Measurements from ENCODE around the gene UGT2A3.
A peak's percentile ranks its signal among the peaks of the same experiment; 100 is the strongest.
"Not testable (repeated sequence)": the region's sequence is repeated elsewhere in the genome, so short reads cannot be mapped to it uniquely, and the experiment has no call there.

The UGT2A3 gene

DNA sequence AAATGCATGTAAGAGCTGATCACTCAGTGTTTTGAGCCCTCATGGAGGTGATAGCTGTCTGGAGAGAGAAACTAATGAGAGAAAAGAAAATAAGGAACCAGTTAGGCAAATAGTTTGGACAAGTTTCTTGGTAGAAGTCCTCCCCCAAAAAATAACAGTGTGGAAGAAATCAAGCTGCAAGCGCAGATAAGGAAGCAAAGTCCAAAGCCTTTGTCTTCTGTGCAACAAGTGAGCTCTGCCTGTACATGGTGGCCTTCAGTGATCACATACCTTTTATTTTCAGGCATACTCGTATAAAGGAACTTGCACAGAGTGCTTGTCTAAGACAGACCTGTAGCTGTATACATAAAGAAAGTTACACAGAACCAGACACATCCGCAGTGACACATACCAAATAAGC, 2.5 kb upstream of the UGT2A3 start:
- Histone ChIP-seq H3K9ac (ENCODE audit: low read depth in 1 of 2, low read length in 2 of 2) (no peak overlapping the region), H3K27ac (ENCODE audit: low read depth, low read length) (no peak overlapping the region), H3K4me1 (ENCODE audit: control insufficient read depth in 1 of 2, insufficient read depth in 2 of 2, low read length in 2 of 2) (peaks cover 7 to 19% of the 10 kb centered on the region in 2 donors)

DNA sequence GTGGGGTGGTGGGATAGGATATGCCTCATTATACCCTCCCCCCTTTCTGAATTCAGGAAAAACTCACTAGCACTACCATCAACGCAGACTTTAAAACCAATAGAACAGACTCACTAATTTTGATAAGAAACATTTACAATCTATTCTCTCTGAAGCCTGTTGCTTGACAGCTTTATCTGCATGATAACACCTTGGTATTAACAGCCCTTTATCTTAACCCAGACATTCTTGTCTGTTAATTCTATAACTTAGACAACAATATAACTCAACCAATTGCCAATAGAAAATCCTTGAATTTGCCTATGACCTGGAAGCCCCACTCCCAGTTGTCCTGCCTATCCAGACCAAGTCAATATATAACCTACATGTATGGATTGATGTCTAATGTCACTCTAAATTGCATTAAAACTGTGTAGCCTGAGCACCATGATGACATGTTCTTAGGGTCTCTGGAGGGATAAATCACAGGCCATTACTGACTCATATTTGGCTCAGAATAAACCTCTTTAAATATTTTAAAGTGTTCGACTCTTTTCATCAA, 1.5 kb upstream of the UGT2A3 start:
- no peaks in the 10 kb centered on the region for H3K27me3 ChIP-seq (ENCODE audit: control insufficient read depth in 1 of 2, insufficient read depth in 2 of 2, low read length in 2 of 2)
- H3K9ac ChIP-seq (ENCODE audit: low read depth in 1 of 2, low read length in 2 of 2), result no peak overlapping the region
- H3K27ac ChIP-seq (ENCODE audit: low read depth, low read length), result no peak overlapping the region
- peaks cover 7 to 19% of the 10 kb centered on the region in 2 donors for H3K4me1 ChIP-seq (ENCODE audit: control insufficient read depth in 1 of 2, insufficient read depth in 2 of 2, low read length in 2 of 2)
- H3K9me3 ChIP-seq (ENCODE audit: control insufficient read depth in 1 of 2, low read length in 2 of 2), result no peaks in the 10 kb centered on the region
- H3K4me3 ChIP-seq (ENCODE audit: low read depth in 1 of 2, low read length in 2 of 2), result no peak overlapping the region
- H3K36me3 ChIP-seq (ENCODE audit: control insufficient read depth in 1 of 2, insufficient read depth in 2 of 2, low read length in 2 of 2), result no peaks in the 10 kb centered on the region

More for the DNA sequence above, 2.5 kb upstream of the UGT2A3 start:
- no peak overlapping the region for H3K4me3 ChIP-seq (ENCODE audit: low read depth in 1 of 2, low read length in 2 of 2)
- no peaks in the 10 kb centered on the region for H3K36me3 ChIP-seq (ENCODE audit: control insufficient read depth in 1 of 2, insufficient read depth in 2 of 2, low read length in 2 of 2)
- H3K9me3 ChIP-seq (ENCODE audit: control insufficient read depth in 1 of 2, low read length in 2 of 2), result no peaks in the 10 kb centered on the region
- no peaks in the 10 kb centered on the region for H3K27me3 ChIP-seq (ENCODE audit: control insufficient read depth in 1 of 2, insufficient read depth in 2 of 2, low read length in 2 of 2)

DNA sequence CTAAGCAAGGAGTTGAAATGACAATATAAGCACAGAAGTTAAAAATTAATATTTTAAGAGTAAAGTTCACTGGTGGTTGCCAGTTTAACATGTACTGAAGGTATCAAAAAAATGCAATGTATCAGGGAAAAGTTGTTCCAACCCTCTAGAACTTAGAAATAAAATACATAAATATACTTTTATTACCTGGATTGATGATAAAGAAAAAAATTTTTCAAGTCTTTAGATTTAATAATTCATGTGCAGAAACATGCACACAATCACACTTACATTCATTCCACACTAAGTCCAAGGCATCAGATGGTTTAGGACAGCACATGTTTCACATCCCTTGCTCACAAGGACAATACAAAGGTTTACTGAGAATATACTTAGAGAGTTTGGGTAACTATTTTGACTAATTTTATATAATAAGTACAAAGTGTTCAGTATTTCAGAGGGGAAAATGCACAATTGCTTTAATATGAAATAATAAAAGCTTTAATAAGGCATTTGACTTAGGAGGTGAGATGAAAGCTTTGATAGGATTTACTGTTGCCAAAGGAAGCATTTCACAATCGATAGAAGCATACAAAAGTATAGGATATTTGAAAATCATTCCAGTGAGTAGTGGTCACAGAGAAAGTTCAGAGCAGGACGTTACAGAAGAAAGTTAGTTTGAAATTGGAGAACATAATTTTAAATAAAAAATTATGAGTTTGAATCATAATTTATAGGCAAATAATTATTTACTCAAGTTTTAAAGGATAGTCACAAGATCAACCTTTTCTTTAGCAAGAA, 392 bp upstream of the UGT2A3 start:
- H3K27ac ChIP-seq (ENCODE audit: low read depth, low read length), result no peak overlapping the region
- no peaks in the 10 kb centered on the region for H3K36me3 ChIP-seq (ENCODE audit: control insufficient read depth in 1 of 2, insufficient read depth in 2 of 2, low read length in 2 of 2)
- no peaks in the 10 kb centered on the region for H3K27me3 ChIP-seq (ENCODE audit: control insufficient read depth in 1 of 2, insufficient read depth in 2 of 2, low read length in 2 of 2)
- no peak overlapping the region for H3K9ac ChIP-seq (ENCODE audit: low read depth in 1 of 2, low read length in 2 of 2)
- no peaks in the 10 kb centered on the region for H3K9me3 ChIP-seq (ENCODE audit: control insufficient read depth in 1 of 2, low read length in 2 of 2)
- peak overlapping the region in 1 of 2 donors; percentile 73 for H3K4me3 ChIP-seq (ENCODE audit: low read depth in 1 of 2, low read length in 2 of 2)
- peaks cover 7 to 19% of the 10 kb centered on the region in 2 donors for H3K4me1 ChIP-seq (ENCODE audit: control insufficient read depth in 1 of 2, insufficient read depth in 2 of 2, low read length in 2 of 2)

DNA sequence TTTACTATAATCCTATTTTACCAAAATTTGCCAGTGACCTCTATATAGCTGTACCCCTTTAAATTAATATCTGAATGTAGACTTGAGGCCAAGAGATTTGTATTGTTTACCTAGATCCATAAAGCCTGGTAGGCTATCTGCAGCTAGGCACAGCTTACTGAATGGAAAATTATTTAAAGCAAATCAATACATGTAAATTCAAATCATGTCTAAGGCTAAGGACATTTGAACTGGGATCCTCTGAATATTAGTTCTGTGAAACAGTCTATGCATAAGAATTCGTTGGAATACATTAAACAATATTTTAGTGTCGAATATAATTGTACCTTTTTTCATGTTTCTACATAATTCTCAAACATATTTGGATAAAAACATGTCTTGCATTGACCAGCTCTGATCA, 1.6 kb downstream of the UGT2A3 start:
- H3K27me3 ChIP-seq (ENCODE audit: control insufficient read depth in 1 of 2, insufficient read depth in 2 of 2, low read length in 2 of 2), result no peaks in the 10 kb centered on the region
- no peak overlapping the region for H3K27ac ChIP-seq (ENCODE audit: low read depth, low read length)
- peak overlapping the region; percentile 52 to 70 for H3K9ac ChIP-seq (ENCODE audit: low read depth in 1 of 2, low read length in 2 of 2)
- no peaks in the 10 kb centered on the region for H3K36me3 ChIP-seq (ENCODE audit: control insufficient read depth in 1 of 2, insufficient read depth in 2 of 2, low read length in 2 of 2)
- no peaks in the 10 kb centered on the region for H3K9me3 ChIP-seq (ENCODE audit: control insufficient read depth in 1 of 2, low read length in 2 of 2)
- peak overlapping the region; percentile 60 to 73 for H3K4me3 ChIP-seq (ENCODE audit: low read depth in 1 of 2, low read length in 2 of 2)
- H3K4me1 ChIP-seq (ENCODE audit: control insufficient read depth in 1 of 2, insufficient read depth in 2 of 2, low read length in 2 of 2), result peaks cover 7 to 19% of the 10 kb centered on the region in 2 donors

DNA sequence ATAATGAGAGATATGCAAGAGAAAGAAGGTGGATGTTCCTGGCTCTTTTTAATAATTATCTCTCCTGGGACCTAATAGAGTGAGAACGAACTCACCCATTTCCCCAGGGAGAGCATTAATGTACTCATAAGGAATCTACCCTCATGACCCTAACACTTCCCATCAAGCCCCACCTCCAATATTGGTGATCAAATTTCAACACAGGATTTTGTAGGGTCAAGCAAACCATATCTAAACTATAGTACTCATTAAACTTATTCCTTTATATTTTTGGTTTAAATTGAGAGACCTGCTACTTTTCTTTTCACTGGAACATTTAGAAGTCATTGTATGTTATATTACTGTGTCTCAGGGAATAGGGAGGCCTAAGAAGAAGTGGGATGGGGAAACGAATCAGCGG, 2.6 kb downstream of the UGT2A3 start:
- Histone ChIP-seq H3K27me3 (ENCODE audit: control insufficient read depth in 1 of 2, insufficient read depth in 2 of 2, low read length in 2 of 2) (no peaks in the 10 kb centered on the region), H3K27ac (ENCODE audit: low read depth, low read length) (no peak overlapping the region), H3K4me1 (ENCODE audit: control insufficient read depth in 1 of 2, insufficient read depth in 2 of 2, low read length in 2 of 2) (peaks cover 0 to 14% of the 10 kb centered on the region in 2 donors), H3K9ac (ENCODE audit: low read depth in 1 of 2, low read length in 2 of 2) (peak overlapping the region; percentile 39 to 70), H3K36me3 (ENCODE audit: control insufficient read depth in 1 of 2, insufficient read depth in 2 of 2, low read length in 2 of 2) (no peaks in the 10 kb centered on the region), H3K9me3 (ENCODE audit: control insufficient read depth in 1 of 2, low read length in 2 of 2) (no peaks in the 10 kb centered on the region), H3K4me3 (ENCODE audit: low read depth in 1 of 2, low read length in 2 of 2) (peak overlapping the region; percentile 60 to 73)

DNA sequence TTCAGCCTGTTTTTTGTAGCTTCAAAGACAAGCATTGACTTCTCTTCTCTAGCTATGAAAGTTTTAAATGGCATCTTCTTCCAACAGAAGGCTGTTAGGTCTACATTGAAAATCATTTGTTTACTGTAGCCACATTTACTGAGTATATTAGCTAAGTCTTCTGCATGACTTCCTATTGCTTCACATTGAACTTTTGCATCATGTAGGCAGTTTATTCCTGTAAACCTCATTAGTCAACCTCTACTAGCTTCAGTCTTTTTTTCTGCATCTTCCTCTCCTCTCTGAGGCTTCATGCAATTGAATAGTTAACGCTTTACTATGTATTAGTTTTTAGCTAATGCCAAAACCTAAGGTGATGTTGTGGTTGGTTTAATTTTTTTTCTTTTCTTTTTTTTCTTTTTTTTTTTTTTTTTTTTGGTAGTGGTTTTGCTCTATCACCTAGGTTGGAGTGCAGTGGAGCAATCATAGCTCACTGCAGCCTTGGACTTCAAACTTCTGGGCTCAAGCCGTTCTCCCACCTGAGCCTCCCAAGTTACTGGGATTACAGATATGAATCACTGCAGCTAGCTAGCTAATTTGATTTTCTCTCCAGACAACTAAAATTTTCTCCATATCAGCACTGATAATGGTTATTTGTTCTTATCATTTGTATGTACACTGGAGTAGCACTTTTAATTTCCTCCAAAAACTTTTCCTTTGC, 3.4 kb downstream of the UGT2A3 start:
- H3K4me3 ChIP-seq (ENCODE audit: low read depth in 1 of 2, low read length in 2 of 2), result peak overlapping the region; percentile 60 to 73

DNA sequence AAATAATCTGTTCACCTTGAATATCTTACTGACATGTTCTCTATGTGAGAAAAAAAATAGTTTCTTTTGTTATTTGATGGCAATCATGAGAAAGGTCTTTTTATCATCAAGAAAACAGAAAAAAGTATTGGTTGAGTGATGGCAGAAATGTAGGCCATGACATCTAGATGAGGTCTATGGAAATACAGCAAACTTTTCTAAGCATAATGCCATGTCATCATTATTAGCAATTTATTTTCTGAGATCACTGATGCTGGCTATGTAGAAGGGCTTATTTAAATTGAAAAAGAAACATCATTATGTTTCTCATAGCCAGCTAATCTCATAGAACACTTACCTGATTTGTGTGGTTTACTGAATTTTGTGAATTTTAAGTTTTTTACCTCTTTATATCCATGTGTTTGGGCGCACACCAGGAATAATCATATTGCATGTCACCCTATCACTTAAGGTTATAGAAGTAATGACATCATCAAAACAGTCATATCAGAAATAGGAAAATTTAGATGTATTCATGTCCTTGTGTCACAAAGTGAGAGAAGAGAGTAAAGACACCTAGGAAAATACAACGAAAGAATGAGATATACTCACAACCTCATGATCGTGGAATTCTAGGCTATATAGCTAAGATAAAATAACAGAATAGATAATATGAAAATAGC, 22.4 kb downstream of the UGT2A3 start:
- no peak overlapping the region for H3K4me3 ChIP-seq (ENCODE audit: low read depth in 1 of 2, low read length in 2 of 2)
- no peak overlapping the region for H3K27ac ChIP-seq (ENCODE audit: low read depth, low read length)
- no peaks in the 10 kb centered on the region for H3K9me3 ChIP-seq (ENCODE audit: control insufficient read depth in 1 of 2, low read length in 2 of 2)
- peaks cover 0 to 19% of the 10 kb centered on the region in 2 donors for H3K36me3 ChIP-seq (ENCODE audit: control insufficient read depth in 1 of 2, insufficient read depth in 2 of 2, low read length in 2 of 2)
- H3K9ac ChIP-seq (ENCODE audit: low read depth in 1 of 2, low read length in 2 of 2), result no peak overlapping the region
- H3K27me3 ChIP-seq (ENCODE audit: control insufficient read depth in 1 of 2, insufficient read depth in 2 of 2, low read length in 2 of 2), result no peaks in the 10 kb centered on the region
- H3K4me1 ChIP-seq (ENCODE audit: control insufficient read depth in 1 of 2, insufficient read depth in 2 of 2, low read length in 2 of 2), result no peaks in the 10 kb centered on the region

More for the DNA sequence above, 3.4 kb downstream of the UGT2A3 start:
- Histone ChIP-seq H3K9me3 (ENCODE audit: control insufficient read depth in 1 of 2, low read length in 2 of 2) (no peaks in the 10 kb centered on the region), H3K4me1 (ENCODE audit: control insufficient read depth in 1 of 2, insufficient read depth in 2 of 2, low read length in 2 of 2) (peaks cover 0 to 6% of the 10 kb centered on the region in 2 donors), H3K9ac (ENCODE audit: low read depth in 1 of 2, low read length in 2 of 2) (peak overlapping the region in 1 of 2 donors; percentile 70), H3K27ac (ENCODE audit: low read depth, low read length) (no peak overlapping the region), H3K27me3 (ENCODE audit: control insufficient read depth in 1 of 2, insufficient read depth in 2 of 2, low read length in 2 of 2) (no peaks in the 10 kb centered on the region), H3K36me3 (ENCODE audit: control insufficient read depth in 1 of 2, insufficient read depth in 2 of 2, low read length in 2 of 2) (no peaks in the 10 kb centered on the region)

DNA sequence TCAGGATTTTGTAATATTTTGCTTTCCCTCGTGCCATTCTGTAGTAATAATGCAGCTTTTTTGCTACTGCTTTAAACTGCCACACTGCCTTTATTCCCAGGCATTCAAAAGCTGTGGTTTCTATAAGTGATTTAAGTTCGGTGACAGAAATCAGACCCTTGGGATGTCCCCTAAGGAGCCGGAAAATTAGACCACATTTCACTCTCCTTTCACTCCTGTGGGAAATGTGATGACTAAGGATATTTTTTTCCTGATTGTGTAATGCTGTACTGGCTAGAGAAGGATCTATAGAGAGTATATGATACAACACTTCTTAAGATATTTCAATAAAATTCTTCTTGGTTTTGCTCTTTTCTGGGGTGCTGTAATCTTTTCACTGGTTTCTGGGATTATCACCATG, 24.4 kb downstream of the UGT2A3 start:
- Histone ChIP-seq H3K4me3 (ENCODE audit: low read depth in 1 of 2, low read length in 2 of 2) (no peak overlapping the region), H3K36me3 (ENCODE audit: control insufficient read depth in 1 of 2, insufficient read depth in 2 of 2, low read length in 2 of 2) (peaks cover 0 to 19% of the 10 kb centered on the region in 2 donors)

DNA sequence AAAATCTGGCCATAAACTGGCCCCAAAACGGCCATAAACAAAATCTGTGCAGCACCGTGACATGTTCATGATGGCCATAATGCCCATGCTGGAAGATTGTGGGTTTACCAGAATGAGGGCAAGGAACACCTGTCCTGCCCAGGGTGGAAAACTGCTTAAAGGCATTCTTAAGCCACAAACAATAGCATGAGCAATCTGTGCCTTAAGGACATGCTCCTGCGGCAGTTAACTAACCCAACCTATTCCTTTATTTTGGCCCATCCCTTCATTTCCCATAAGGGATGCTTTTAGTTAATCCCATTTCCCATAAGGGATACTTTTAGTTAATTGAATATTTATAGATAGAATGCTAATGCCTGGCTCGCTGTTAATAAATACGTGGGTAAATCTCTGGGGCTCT, 29.4 kb downstream of the UGT2A3 start:
- not testable (repeated sequence) for H3K4me3 ChIP-seq (ENCODE audit: low read depth in 1 of 2, low read length in 2 of 2); H3K9ac ChIP-seq (ENCODE audit: low read depth in 1 of 2, low read length in 2 of 2)

More for the DNA sequence above, 24.4 kb downstream of the UGT2A3 start:
- H3K4me1 ChIP-seq (ENCODE audit: control insufficient read depth in 1 of 2, insufficient read depth in 2 of 2, low read length in 2 of 2), result no peaks in the 10 kb centered on the region
- H3K9ac ChIP-seq (ENCODE audit: low read depth in 1 of 2, low read length in 2 of 2), result no peak overlapping the region
- no peak overlapping the region for H3K27ac ChIP-seq (ENCODE audit: low read depth, low read length)
- no peaks in the 10 kb centered on the region for H3K27me3 ChIP-seq (ENCODE audit: control insufficient read depth in 1 of 2, insufficient read depth in 2 of 2, low read length in 2 of 2)
- peaks cover 0 to 1% of the 10 kb centered on the region in 2 donors for H3K9me3 ChIP-seq (ENCODE audit: control insufficient read depth in 1 of 2, low read length in 2 of 2)

DNA sequence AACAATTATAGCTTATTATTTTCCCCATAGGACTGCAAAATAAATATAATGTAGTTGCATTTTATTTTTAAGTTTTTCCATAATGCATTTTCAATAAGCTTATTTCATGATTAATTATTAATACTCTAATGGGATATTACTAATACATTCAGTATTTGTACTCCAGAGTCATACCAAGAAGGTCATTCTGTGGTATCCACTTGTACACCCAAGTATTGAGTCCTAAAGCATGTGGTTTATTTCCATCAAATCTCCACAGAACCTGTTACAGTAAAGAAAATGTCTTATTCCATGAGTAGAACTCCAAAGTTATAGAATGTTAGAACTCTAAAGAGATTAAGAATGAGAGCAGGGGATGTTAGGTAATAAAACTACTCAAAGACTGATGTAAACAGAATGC, 30.6 kb downstream of the UGT2A3 start:
- Histone ChIP-seq H3K9me3 (ENCODE audit: control insufficient read depth in 1 of 2, low read length in 2 of 2) (peaks cover 0 to 5% of the 10 kb centered on the region in 2 donors), H3K4me3 (ENCODE audit: low read depth in 1 of 2, low read length in 2 of 2) (no peak overlapping the region), H3K9ac (ENCODE audit: low read depth in 1 of 2, low read length in 2 of 2) (no peak overlapping the region), H3K4me1 (ENCODE audit: control insufficient read depth in 1 of 2, insufficient read depth in 2 of 2, low read length in 2 of 2) (no peaks in the 10 kb centered on the region), H3K36me3 (ENCODE audit: control insufficient read depth in 1 of 2, insufficient read depth in 2 of 2, low read length in 2 of 2) (no peaks in the 10 kb centered on the region), H3K27ac (ENCODE audit: low read depth, low read length) (no peak overlapping the region), H3K27me3 (ENCODE audit: control insufficient read depth in 1 of 2, insufficient read depth in 2 of 2, low read length in 2 of 2) (no peaks in the 10 kb centered on the region)

More for the DNA sequence above, 29.4 kb downstream of the UGT2A3 start:
- not testable (repeated sequence) for H3K27ac ChIP-seq (ENCODE audit: low read depth, low read length); H3K36me3 ChIP-seq (ENCODE audit: control insufficient read depth in 1 of 2, insufficient read depth in 2 of 2, low read length in 2 of 2); H3K9me3 ChIP-seq (ENCODE audit: control insufficient read depth in 1 of 2, low read length in 2 of 2); H3K4me1 ChIP-seq (ENCODE audit: control insufficient read depth in 1 of 2, insufficient read depth in 2 of 2, low read length in 2 of 2); H3K27me3 ChIP-seq (ENCODE audit: control insufficient read depth in 1 of 2, insufficient read depth in 2 of 2, low read length in 2 of 2)
